Lung (tissue), 12 donors: ENCODE data around the gene MIPEP. TPM values are rescaled to one million over a fixed set of nuclear protein-coding genes. Genes with fewer than 3 reads are reported as not detected.

ENCODE experiments used
- ATAC-seq: fragments of 200-7000 bp; cut with Tn5 transposase; one replicate; pipeline ENCODE4 v1.9.1; 2020; ENCODE audit warnings: moderate number of reproducible peaks; ENCODE audit not compliant: insufficient read depth, low FRiP score
- DNase-seq, 3 donors: peaks; one replicate each; pipeline ENCODE4 v3.0.0-alpha.2; 2013 to 2017
- H3K27ac ChIP-seq, 2 donors: one replicate each; pipeline ENCODE4 v1.5.1; 2013; ENCODE audit warnings: mild to moderate bottlenecking in 2 of 2, moderate library complexity in 2 of 2, control low read depth in 1 of 2, inconsistent platforms in 1 of 2, low read depth in 1 of 2, low read length in 1 of 2
- H3K27me3 ChIP-seq, 3 donors: one replicate each; pipeline ENCODE4 v1.5.1; 2013; ENCODE audit warnings: low read length in 2 of 3; ENCODE audit not compliant: control insufficient read depth in 3 of 3, insufficient read depth in 3 of 3
- H3K36me3 ChIP-seq, 4 donors: one replicate each; pipeline ENCODE4 v1.5.1; 2013; ENCODE audit warnings: low read length in 4 of 4, mild to moderate bottlenecking in 1 of 4, moderate library complexity in 1 of 4; ENCODE audit not compliant: control insufficient read depth in 4 of 4, insufficient read depth in 4 of 4
- H3K4me1 ChIP-seq, 5 donors: one replicate each; pipeline ENCODE4 v1.5.1; 2013; ENCODE audit warnings: low read length in 5 of 5, mild to moderate bottlenecking in 2 of 5, moderate library complexity in 1 of 5; ENCODE audit not compliant: control insufficient read depth in 5 of 5, insufficient read depth in 5 of 5
- H3K4me3 ChIP-seq: one replicate; pipeline ENCODE4 v1.5.1; 2013; ENCODE audit warnings: mild to moderate bottlenecking, control low read depth, moderate library complexity
- H3K9ac ChIP-seq, 2 donors: one replicate each; pipeline ENCODE4 v1.5.1; 2013; ENCODE audit warnings: low read length in 2 of 2, control low read depth in 1 of 2; ENCODE audit not compliant: insufficient read depth in 1 of 2
- H3K9me3 ChIP-seq, 4 donors: one replicate each; pipeline ENCODE4 v1.5.1; 2013; ENCODE audit warnings: low read length in 3 of 4, mild to moderate bottlenecking in 1 of 4, moderate library complexity in 1 of 4; ENCODE audit not compliant: control insufficient read depth in 4 of 4, insufficient read depth in 3 of 4
- WGBS, 2 donors: extraction: QIAGEN DNeasy Blood & Tissue Kit; methylation state at CpG; one replicate each; pipeline ENCODE4 v1.1.7; 2013; 5-methylcytosine and 5-hydroxymethylcytosine counted together
- polyA plus RNA-seq, 2 donors: library from polyadenylated mRNA; stranded (reverse); fragments of 200-250 nt; gene quantifications; one replicate each; pipeline ENCODE4 v1.2.1, GENCODE V29; 2013
- total RNA-seq, 2 donors: library from RNA; depleted of rRNA in 1 of 2; stranded (reverse); fragments of >200 nt in 1 of 2; gene quantifications; one replicate each; pipeline ENCODE4 v1.2.1, GENCODE V29; 2014 to 2021
- TF ChIP-seq, protein P1 (sequence below): IDR thresholded peaks from 2 replicates; pipeline ENCODE4 v1.5.1; 2012; ENCODE audit warnings: mild to moderate bottlenecking; ENCODE audit errors: control extremely low read depth, extremely low read depth
- donor health status: control.
- donor health status: control.
- donor health status: Bipolar disorder and iron deficiency.
- donor health status: healthy.
- donor health status: DM: yes; HTN: yes; CAD: no.

Gene MIPEP
- total and polyA plus RNA-seq, 4 donors: 12.9 to 35.1 (median 25.3) TPM

DNA sequence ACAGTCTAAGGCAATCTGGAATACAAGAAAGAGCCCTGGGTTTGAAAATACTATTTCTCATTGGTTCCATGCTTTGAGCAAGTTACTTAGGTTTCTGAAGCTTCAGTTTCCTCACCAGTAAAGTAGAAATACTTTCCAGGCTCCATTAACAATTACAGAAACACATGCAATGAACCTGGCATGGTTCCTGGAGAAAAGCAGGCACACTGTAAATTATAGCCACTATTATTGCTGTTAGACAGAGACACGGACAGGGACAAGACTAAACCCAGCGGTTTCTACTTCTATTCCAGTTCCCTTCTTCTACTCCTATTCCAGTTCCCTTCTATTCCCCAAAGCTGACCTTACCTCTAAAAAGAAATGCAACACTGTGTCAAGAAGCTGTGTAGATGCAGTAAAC, 41.2 kb downstream of the MIPEP start:
- H3K4me3 ChIP-seq: no peak overlapping the region
- no peak for ATAC-seq
- TF ChIP-seq, protein P1, sequence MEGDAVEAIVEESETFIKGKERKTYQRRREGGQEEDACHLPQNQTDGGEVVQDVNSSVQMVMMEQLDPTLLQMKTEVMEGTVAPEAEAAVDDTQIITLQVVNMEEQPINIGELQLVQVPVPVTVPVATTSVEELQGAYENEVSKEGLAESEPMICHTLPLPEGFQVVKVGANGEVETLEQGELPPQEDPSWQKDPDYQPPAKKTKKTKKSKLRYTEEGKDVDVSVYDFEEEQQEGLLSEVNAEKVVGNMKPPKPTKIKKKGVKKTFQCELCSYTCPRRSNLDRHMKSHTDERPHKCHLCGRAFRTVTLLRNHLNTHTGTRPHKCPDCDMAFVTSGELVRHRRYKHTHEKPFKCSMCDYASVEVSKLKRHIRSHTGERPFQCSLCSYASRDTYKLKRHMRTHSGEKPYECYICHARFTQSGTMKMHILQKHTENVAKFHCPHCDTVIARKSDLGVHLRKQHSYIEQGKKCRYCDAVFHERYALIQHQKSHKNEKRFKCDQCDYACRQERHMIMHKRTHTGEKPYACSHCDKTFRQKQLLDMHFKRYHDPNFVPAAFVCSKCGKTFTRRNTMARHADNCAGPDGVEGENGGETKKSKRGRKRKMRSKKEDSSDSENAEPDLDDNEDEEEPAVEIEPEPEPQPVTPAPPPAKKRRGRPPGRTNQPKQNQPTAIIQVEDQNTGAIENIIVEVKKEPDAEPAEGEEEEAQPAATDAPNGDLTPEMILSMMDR: no peak
- H3K4me1 ChIP-seq: peaks cover 0 to 6% (median 0%) of the 10 kb centered on the region in 5 donors
- H3K9ac ChIP-seq: no peak overlapping the region
- DNase-seq: no peak
- WGBS, 2 donors: 84 to 94% methylated on average over 2 of the region's 2 CpGs
- no peaks in the 10 kb centered on the region for H3K9me3 ChIP-seq
- H3K36me3 ChIP-seq: peaks cover 0 to 6% (median 2%) of the 10 kb centered on the region in 4 donors
- H3K27ac ChIP-seq: no peak overlapping the region
- no peaks in the 10 kb centered on the region for H3K27me3 ChIP-seq

DNA sequence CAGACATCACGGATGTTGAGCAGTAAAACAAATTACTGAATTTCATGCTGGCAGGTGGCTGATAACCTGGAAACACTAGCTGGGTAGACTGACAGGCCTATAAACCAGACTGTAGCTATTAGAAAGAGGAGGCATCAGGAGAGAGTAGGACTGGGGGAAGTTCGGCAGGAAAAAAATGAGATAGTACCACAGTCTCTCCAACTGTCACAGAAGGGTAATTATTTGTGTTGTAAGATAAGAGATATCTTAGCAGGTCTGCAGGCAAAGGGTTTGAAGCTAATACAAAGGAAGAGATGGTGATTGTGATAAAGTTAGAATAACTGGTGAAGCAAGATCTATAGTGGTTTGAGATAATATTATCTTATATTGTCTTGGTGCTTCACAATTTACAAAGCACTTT, 41.7 kb downstream of the MIPEP start:
- ATAC-seq: no peak
- Histone ChIP-seq H3K9me3 (no peaks in the 10 kb centered on the region), H3K4me1 (peaks cover 0 to 6% (median 0%) of the 10 kb centered on the region in 5 donors), H3K36me3 (peaks cover 0 to 6% (median 2%) of the 10 kb centered on the region in 4 donors), H3K27me3 (no peaks in the 10 kb centered on the region), H3K27ac (no peak overlapping the region), H3K9ac (no peak overlapping the region), H3K4me3 (no peak overlapping the region)
- WGBS, 2 donors: 79% methylated on average over 2 of the region's 2 CpGs
- TF ChIP-seq, protein P1: no peak
- DNase-seq: no peak

DNA sequence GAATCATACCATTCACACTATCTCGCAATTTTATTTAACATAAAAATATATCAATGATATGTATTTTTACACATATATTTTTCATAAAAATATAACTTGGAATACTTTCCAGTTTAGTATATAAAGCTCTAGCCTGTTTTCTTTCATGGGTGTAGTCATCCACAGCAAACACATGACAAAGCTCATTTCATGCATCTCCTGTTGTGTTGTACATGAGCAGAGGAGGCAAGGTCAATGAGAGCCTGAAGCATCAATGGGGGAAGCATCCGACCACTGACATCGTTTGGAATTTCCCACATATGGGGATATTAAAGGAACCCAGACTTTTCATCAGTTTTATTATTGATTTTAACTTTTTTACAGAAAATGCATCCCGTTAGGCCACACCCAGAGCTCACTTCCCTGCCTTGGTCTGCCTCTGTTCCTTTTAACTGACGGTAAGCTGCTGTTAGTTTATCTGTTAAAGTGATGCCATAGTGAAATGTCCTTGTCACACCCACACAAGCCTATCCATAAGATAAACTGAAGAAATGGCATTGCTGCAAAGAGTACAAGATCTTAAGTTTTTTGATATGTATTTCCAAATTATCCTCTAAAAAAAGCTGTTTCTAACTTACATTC, 44.0 kb downstream of the MIPEP start:
- Histone ChIP-seq H3K27ac (no peak overlapping the region), H3K36me3 (peaks cover 0 to 6% (median 2%) of the 10 kb centered on the region in 4 donors), H3K9me3 (no peaks in the 10 kb centered on the region), H3K4me3 (no peak overlapping the region), H3K4me1 (peaks cover 0 to 3% (median 0%) of the 10 kb centered on the region in 5 donors), H3K27me3 (no peaks in the 10 kb centered on the region), H3K9ac (no peak overlapping the region)
- ATAC-seq (no peak), DNase-seq (no peak)
- 91% methylated on average over 5 of the region's 5 CpGs for WGBS, 2 donors
- TF ChIP-seq, protein P1: no peak

DNA sequence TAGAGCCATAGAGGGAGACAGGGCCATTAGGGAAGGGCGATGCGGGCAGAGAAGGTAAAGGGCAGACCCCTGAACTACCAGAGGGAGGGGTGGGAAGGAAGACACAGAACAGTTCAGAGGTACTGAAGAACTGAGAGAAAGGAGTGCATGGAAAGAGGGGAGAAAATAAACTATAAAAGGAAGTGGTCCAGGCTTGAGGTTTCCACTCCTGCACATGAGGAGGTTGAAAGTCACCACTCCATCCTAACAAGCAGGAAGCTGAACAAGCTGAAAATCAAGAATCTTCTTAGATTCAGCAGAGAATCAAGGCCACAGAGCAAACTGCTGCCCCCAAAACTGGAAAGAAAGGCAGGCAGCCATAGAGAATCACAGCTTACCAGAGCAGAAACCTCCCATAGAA, 45.1 kb downstream of the MIPEP start:
- Histone ChIP-seq H3K27me3 (no peaks in the 10 kb centered on the region), H3K36me3 (peaks cover 0 to 6% (median 2%) of the 10 kb centered on the region in 4 donors), H3K9ac (no peak overlapping the region), H3K27ac (no peak overlapping the region), H3K4me1 (peaks cover 0 to 3% (median 0%) of the 10 kb centered on the region in 5 donors), H3K9me3 (no peaks in the 10 kb centered on the region), H3K4me3 (no peak overlapping the region)
- TF ChIP-seq, protein P1: no peak
- DNase-seq: no peak
- no peak for ATAC-seq
- WGBS, 2 donors: 75 to 99% methylated on average over 2 of the region's 2 CpGs
